Cardiac fibroblast (primary cell): ENCODE results near the gene TNFRSF13B.
A peak's percentile ranks its signal among the peaks of the same experiment; 100 is the strongest.

Experiments used
- DNase-seq, 2 donors: peaks; one replicate each; pipeline versions ENCODE4 v3.0.0 to v3.0.0-alpha.2; 2010; ENCODE audit warnings: low read depth in 2 of 2
- H3K4me3 ChIP-seq, 2 donors: replicated peaks in 1 of 2; 1 replicate in 1 of 2; 2 replicates in 1 of 2; pipeline ENCODE4 v1.5.1; 2011; ENCODE audit warnings: low read depth in 2 of 2, low read length in 2 of 2, mild to moderate bottlenecking in 2 of 2, moderate library complexity in 1 of 2
- CTCF ChIP-seq: IDR thresholded peaks from one replicate; pipeline ENCODE4 v1.5.1; 2011; ENCODE audit warnings: low read depth, mild to moderate bottlenecking, low read length, inconsistent platforms

The TNFRSF13B gene

GRCh38 chr17:16919663-16920627 lies 52.0 kb downstream of the TNFRSF13B start:
- H3K4me3 ChIP-seq, result no peak overlapping the region
- no peak for TF ChIP-seq CTCF
- DNase-seq, result no peak

GRCh38 chr17:16918443-16918842 lies 53.5 kb downstream of the TNFRSF13B start:
- DNase-seq, result no peak
- H3K4me3 ChIP-seq, result no peak overlapping the region
- TF ChIP-seq CTCF, result no peak

GRCh38 chr17:16917671-16918394 lies 54.1 kb downstream of the TNFRSF13B start:
- H3K4me3 ChIP-seq, result no peak overlapping the region
- no peak for TF ChIP-seq CTCF
- no peak for DNase-seq

GRCh38 chr17:16916557-16916920 lies 55.4 kb downstream of the TNFRSF13B start:
- no peak for DNase-seq
- no peak overlapping the region for H3K4me3 ChIP-seq
- no peak for TF ChIP-seq CTCF

- no peak overlapping the region for H3K4me3 ChIP-seq
- peak; percentile 68 for TF ChIP-seq CTCF
- peak; percentile 36 to 59 for DNase-seq
These were observed 56.0 kb downstream of the TNFRSF13B start for GRCh38 chr17:16915752-16916556.

GRCh38 chr17:16913463-16913862 lies 58.5 kb downstream of the TNFRSF13B start:
- DNase-seq, result no peak
- no peak for TF ChIP-seq CTCF

More at GRCh38 chr17:16913463-16913862, 58.5 kb downstream of the TNFRSF13B start:
- H3K4me3 ChIP-seq, result no peak overlapping the region
